Left ventricle myocardium inferior (tissue), 1 donor: ENCODE measurements around the gene GATM. TPM values are rescaled to one million over a fixed set of nuclear protein-coding genes. Genes with fewer than 3 reads are reported as not detected.
"Not testable (repeated sequence)": the region's sequence is repeated elsewhere in the genome, so short reads cannot be mapped to it uniquely, and the experiment has no call there.

Source experiments
- DNase-seq: peaks from one replicate; pipeline ENCODE4 v3.0.0-alpha.2; 2020
- H3K27ac ChIP-seq: fragments of 200-600 bp; replicated peaks from 2 replicates; pipeline ENCODE4 v1.8.0; 2021
- H3K27me3 ChIP-seq: fragments of 200-600 bp; 2 replicates; pipeline ENCODE4 v1.8.0; 2021; ENCODE audit warnings: low read depth
- H3K36me3 ChIP-seq: fragments of 200-600 bp; 2 replicates; pipeline ENCODE4 v1.8.0; 2021
- H3K4me1 ChIP-seq: fragments of 200-600 bp; 2 replicates; pipeline ENCODE4 v1.8.0; 2021
- H3K4me3 ChIP-seq: fragments of 200-600 bp; 2 replicates; pipeline ENCODE4 v1.8.0; 2021; ENCODE audit warnings: mild to moderate bottlenecking, moderate library complexity
- H3K9me3 ChIP-seq: fragments of 200-600 bp; replicated peaks from 2 replicates; pipeline ENCODE4 v1.8.0; 2021
- intact Hi-C: fragments of 100-400 bp; cut with micrococcal nuclease; formaldehyde crosslinking; loops from one replicate; pipeline ENCODE4 v1.11.0; 2022
- total RNA-seq: library from RNA; stranded (reverse); fragmentation: NEBNext Ultra II Directional; extraction: Animal tissue kit (Norgen Biotek cat#: 25700); gene quantifications from one replicate; pipeline ENCODE4 v1.2.1, GENCODE V29; 2021
- TF ChIP-seq, protein P1 (sequence below): fragments of 200-600 bp; IDR thresholded peaks from 2 replicates; pipeline ENCODE4 v1.8.0; 2021; ENCODE audit warnings: antibody characterized with exemption, mild to moderate bottlenecking, borderline replicate concordance
- donor health status: DM: no; HTN: yes; CAD: no; lungs with severe emphysema.

Gene GATM
- total RNA-seq, 1 donor from 2014 or later: 9.3 TPM

DNA sequence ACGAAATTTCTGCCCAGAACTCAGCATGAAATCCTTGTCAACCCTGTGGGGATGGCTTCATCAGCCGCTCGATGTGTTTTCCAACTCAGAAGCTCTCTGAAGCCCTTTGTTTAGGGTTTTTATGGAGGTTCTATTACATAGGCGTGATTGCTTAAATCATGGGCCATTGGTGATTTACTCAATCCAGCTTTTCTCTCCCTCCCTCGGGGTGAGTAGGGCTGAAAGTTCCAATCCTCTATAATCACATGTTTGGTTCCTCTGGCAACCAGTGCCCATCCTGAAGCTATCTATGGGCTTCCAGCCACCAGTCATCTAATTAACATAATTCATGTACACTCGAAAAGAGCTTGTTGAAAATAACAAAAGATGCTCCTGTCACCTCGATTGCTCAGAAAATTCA, 51.6 kb downstream of the GATM start:
- intact Hi-C loops: no loop called here
- Histone ChIP-seq H3K4me3 (no peak overlapping the region), H3K9me3 (no peaks in the 10 kb centered on the region), H3K27ac (no peak overlapping the region), H3K27me3 (no peaks in the 10 kb centered on the region), H3K4me1 (no peaks in the 10 kb centered on the region), H3K36me3 (no peaks in the 10 kb centered on the region)
- TF ChIP-seq, protein P1, sequence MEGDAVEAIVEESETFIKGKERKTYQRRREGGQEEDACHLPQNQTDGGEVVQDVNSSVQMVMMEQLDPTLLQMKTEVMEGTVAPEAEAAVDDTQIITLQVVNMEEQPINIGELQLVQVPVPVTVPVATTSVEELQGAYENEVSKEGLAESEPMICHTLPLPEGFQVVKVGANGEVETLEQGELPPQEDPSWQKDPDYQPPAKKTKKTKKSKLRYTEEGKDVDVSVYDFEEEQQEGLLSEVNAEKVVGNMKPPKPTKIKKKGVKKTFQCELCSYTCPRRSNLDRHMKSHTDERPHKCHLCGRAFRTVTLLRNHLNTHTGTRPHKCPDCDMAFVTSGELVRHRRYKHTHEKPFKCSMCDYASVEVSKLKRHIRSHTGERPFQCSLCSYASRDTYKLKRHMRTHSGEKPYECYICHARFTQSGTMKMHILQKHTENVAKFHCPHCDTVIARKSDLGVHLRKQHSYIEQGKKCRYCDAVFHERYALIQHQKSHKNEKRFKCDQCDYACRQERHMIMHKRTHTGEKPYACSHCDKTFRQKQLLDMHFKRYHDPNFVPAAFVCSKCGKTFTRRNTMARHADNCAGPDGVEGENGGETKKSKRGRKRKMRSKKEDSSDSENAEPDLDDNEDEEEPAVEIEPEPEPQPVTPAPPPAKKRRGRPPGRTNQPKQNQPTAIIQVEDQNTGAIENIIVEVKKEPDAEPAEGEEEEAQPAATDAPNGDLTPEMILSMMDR: no peak
- no peak for DNase-seq

GRCh38 chr15:45326280-45326679, 52.1 kb downstream of the GATM start:
- Histone ChIP-seq H3K36me3 (no peaks in the 10 kb centered on the region), H3K4me3 (no peak overlapping the region), H3K27ac (no peak overlapping the region), H3K4me1 (no peaks in the 10 kb centered on the region), H3K9me3 (no peaks in the 10 kb centered on the region), H3K27me3 (no peaks in the 10 kb centered on the region)
- TF ChIP-seq, protein P1: no peak
- DNase-seq: no peak
- intact Hi-C loops: no loop called here

DNA sequence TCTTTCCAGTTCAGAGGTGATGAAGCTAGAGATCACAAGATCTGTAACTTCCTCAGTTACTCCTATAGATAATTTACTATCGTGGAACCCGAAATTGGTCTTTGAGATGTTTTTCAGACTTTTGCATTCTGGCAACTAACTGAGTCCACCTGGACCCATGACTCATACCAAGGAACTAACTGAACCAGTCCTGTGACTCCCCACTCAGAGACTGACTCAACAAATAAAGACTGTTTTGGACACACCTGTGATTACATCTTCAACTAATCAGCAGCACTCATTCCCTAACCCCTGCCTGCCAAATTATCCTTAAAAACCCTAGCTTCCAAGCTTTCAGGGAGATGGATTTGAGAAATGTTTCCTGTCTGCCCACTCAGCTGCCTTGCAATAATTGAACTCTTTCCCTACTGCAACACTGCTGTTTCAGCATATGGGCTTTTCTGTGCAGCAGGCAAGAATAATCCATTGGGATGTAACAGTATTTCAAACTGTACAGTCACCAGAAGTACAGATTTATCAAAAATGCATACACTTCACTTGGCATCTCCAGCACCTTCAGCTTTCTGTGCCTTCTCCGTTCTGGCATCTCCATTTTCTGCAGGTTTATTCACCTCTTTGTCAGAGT, 57.7 kb downstream of the GATM start:
- Histone ChIP-seq H3K4me1 (no peaks in the 10 kb centered on the region), H3K27ac (no peak overlapping the region), H3K27me3 (no peaks in the 10 kb centered on the region), H3K9me3 (no peaks in the 10 kb centered on the region), H3K36me3 (no peaks in the 10 kb centered on the region), H3K4me3 (no peak overlapping the region)
- TF ChIP-seq, protein P1: no peak
- DNase-seq: no peak
- intact Hi-C loops: no loop called here

DNA sequence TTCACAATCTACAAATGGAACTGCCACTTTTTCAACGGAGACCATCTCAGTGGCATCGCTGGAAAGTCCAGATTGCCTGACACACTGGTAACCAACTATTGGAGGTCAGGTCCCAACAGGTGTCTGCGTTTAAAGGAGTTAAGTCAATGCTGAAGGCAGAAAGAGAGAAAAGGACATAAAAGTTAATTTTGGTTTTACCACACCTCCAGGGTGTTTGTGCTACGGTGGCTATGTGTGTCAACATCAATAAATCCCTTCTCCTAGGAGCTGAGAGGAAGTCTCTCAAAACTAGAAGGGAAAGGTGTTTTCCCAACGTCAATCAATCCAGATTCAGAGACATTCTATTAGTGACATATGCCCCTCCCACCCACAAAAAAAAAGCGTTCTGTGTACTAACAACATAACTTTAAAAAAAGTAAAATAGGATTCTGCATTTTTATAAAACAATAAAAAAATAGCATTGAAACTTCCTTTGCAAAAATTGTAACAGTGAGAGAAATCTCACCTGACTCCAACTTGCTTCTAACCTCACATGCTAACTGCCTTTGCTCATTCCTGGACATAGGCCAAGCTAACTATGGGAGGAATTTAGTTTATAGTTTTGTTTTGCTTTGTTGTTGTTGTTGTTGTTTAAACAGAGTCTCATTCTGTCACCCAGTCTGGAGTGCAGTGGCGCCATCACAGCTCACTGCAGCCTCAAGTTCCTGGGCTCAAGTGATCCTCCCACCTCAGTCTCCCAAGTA, 58.7 kb downstream of the GATM start:
- Histone ChIP-seq H3K27ac (no peak overlapping the region), H3K4me3 (no peak overlapping the region), H3K9me3 (no peaks in the 10 kb centered on the region), H3K36me3 (no peaks in the 10 kb centered on the region), H3K27me3 (no peaks in the 10 kb centered on the region), H3K4me1 (no peaks in the 10 kb centered on the region)
- intact Hi-C loops: loop anchor here (10.0 kb wide), 1 partner anchor 65 kb away; the partner anchor contains the start of gene SLC28A2
- DNase-seq: no peak
- TF ChIP-seq, protein P1: no peak

- TF ChIP-seq, protein P1: peak; percentile 45
Observed at GRCh38 chr15:45314960-45315359, 63.4 kb downstream of the GATM start.

DNA sequence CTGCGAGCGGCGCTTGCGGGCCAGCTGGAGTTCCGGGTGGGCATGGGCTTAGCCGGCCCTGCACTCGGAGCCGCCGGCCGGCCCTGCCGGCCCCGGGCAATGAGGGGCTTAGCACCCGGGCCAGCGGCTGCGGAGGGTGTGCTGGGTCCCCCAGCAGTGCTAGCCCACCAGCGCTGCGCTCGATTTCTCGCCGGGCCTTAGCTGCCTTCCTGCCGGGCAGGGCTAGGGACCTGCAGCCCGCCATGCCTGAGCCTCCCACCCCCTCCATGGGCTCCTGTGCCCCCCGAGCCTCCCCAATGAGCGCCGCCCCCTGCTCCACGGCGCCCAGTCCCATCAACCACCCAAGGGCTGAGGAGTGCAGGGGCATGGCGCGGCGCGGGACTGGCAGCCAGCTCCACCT, 64.2 kb downstream of the GATM start:
- intact Hi-C loops: loop anchor here (10.0 kb wide), 1 partner anchor 59 kb away; the partner anchor contains the start of gene SLC28A2
- not testable (repeated sequence) for H3K9me3 ChIP-seq, DNase-seq, H3K4me1 ChIP-seq, H3K27ac ChIP-seq, H3K4me3 ChIP-seq, H3K36me3 ChIP-seq, H3K27me3 ChIP-seq

More at GRCh38 chr15:45314960-45315359, 63.4 kb downstream of the GATM start:
- H3K36me3 ChIP-seq: no peaks in the 10 kb centered on the region
- intact Hi-C loops: loop anchor here (10.0 kb wide), 1 partner anchor 60 kb away; the partner anchor contains the start of gene SLC28A2
- H3K27ac ChIP-seq: no peak overlapping the region
- H3K4me1 ChIP-seq: no peaks in the 10 kb centered on the region
- DNase-seq: no peak
- no peaks in the 10 kb centered on the region for H3K27me3 ChIP-seq
- H3K4me3 ChIP-seq: no peak overlapping the region
- no peaks in the 10 kb centered on the region for H3K9me3 ChIP-seq
